ENCODE measurements around the gene STARD9.

The STARD9 gene

GRCh38 chr15:42688301-42688700, 112.9 kb downstream of the STARD9 start:
- Histone ChIP-seq H3K9me3 (ENCODE audit: insufficient read depth, low read depth, low read length) (no peaks in the 10 kb centered on the region), H3K36me3 (ENCODE audit: insufficient read depth, low read depth, low read length) (0 out of 2 replicates have a peak, but pooled peaks cover 6% of the 10 kb centered on the region), H3K27me3 (ENCODE audit: insufficient read depth, low read length) (no peaks in the 10 kb centered on the region), H3K4me3 (ENCODE audit: low read length) (no peak overlapping the region), H3K4me1 (ENCODE audit: insufficient read depth, low read length) (no peaks in the 10 kb centered on the region), H3K27ac (ENCODE audit: low read length) (no peak overlapping the region), H3K9ac (ENCODE audit: low read depth, low read length) (no peak overlapping the region)

- Histone ChIP-seq H3K27me3 (ENCODE audit: insufficient read depth, low read length) (no peaks in the 10 kb centered on the region), H3K27ac (ENCODE audit: low read length) (no peak overlapping the region), H3K9ac (ENCODE audit: low read depth, low read length) (no peak overlapping the region), H3K4me1 (ENCODE audit: insufficient read depth, low read length) (no peaks in the 10 kb centered on the region), H3K9me3 (ENCODE audit: insufficient read depth, low read depth, low read length) (no peaks in the 10 kb centered on the region), H3K36me3 (ENCODE audit: insufficient read depth, low read depth, low read length) (0 out of 2 replicates have a peak, but pooled peaks cover 3% of the 10 kb centered on the region), H3K4me3 (ENCODE audit: low read length) (no peak overlapping the region)
Measured at GRCh38 chr15:42691308-42691707, 115.9 kb downstream of the STARD9 start.

- 0 out of 2 replicates have a peak, but pooled peaks cover 5% of the 10 kb centered on the region for H3K36me3 ChIP-seq (ENCODE audit: insufficient read depth, low read depth, low read length)
- H3K4me1 ChIP-seq (ENCODE audit: insufficient read depth, low read length) = no peaks in the 10 kb centered on the region
- no peaks in the 10 kb centered on the region for H3K27me3 ChIP-seq (ENCODE audit: insufficient read depth, low read length)
- no peak overlapping the region for H3K9ac ChIP-seq (ENCODE audit: low read depth, low read length)
- H3K27ac ChIP-seq (ENCODE audit: low read length) = no peak overlapping the region
- H3K9me3 ChIP-seq (ENCODE audit: insufficient read depth, low read depth, low read length) = no peaks in the 10 kb centered on the region
- H3K4me3 ChIP-seq (ENCODE audit: low read length) = no peak overlapping the region
Measured at GRCh38 chr15:42691770-42692169, 116.4 kb downstream of the STARD9 start.

- Histone ChIP-seq H3K27ac (ENCODE audit: low read length) (no peak overlapping the region), H3K27me3 (ENCODE audit: insufficient read depth, low read length) (no peaks in the 10 kb centered on the region), H3K4me3 (ENCODE audit: low read length) (no peak overlapping the region), H3K9ac (ENCODE audit: low read depth, low read length) (no peak overlapping the region), H3K9me3 (ENCODE audit: insufficient read depth, low read depth, low read length) (no peaks in the 10 kb centered on the region), H3K36me3 (ENCODE audit: insufficient read depth, low read depth, low read length) (0 out of 2 replicates have a peak, but pooled peaks cover 7% of the 10 kb centered on the region), H3K4me1 (ENCODE audit: insufficient read depth, low read length) (no peaks in the 10 kb centered on the region)
Measured at GRCh38 chr15:42692536-42692935, 117.1 kb downstream of the STARD9 start.

GRCh38 chr15:42692997-42693396, 117.6 kb downstream of the STARD9 start:
- Histone ChIP-seq H3K27me3 (ENCODE audit: insufficient read depth, low read length) (no peaks in the 10 kb centered on the region), H3K4me1 (ENCODE audit: insufficient read depth, low read length) (no peaks in the 10 kb centered on the region), H3K9me3 (ENCODE audit: insufficient read depth, low read depth, low read length) (no peaks in the 10 kb centered on the region), H3K27ac (ENCODE audit: low read length) (no peak overlapping the region), H3K36me3 (ENCODE audit: insufficient read depth, low read depth, low read length) (0 out of 2 replicates have a peak, but pooled peaks cover 7% of the 10 kb centered on the region), H3K4me3 (ENCODE audit: low read length) (no peak overlapping the region), H3K9ac (ENCODE audit: low read depth, low read length) (no peak overlapping the region)

- Histone ChIP-seq H3K27ac (ENCODE audit: low read length) (no peak overlapping the region), H3K9ac (ENCODE audit: low read depth, low read length) (no peak overlapping the region), H3K4me1 (ENCODE audit: insufficient read depth, low read length) (no peaks in the 10 kb centered on the region), H3K9me3 (ENCODE audit: insufficient read depth, low read depth, low read length) (no peaks in the 10 kb centered on the region), H3K27me3 (ENCODE audit: insufficient read depth, low read length) (no peaks in the 10 kb centered on the region), H3K4me3 (ENCODE audit: low read length) (no peak overlapping the region), H3K36me3 (ENCODE audit: insufficient read depth, low read depth, low read length) (0 out of 2 replicates have a peak, but pooled peaks cover 7% of the 10 kb centered on the region)
Measured at GRCh38 chr15:42693496-42693895, 118.1 kb downstream of the STARD9 start.

GRCh38 chr15:42693942-42694341, 118.5 kb downstream of the STARD9 start:
- H3K27ac ChIP-seq (ENCODE audit: low read length) = no peak overlapping the region
- no peaks in the 10 kb centered on the region for H3K27me3 ChIP-seq (ENCODE audit: insufficient read depth, low read length)
- no peaks in the 10 kb centered on the region for H3K9me3 ChIP-seq (ENCODE audit: insufficient read depth, low read depth, low read length)
- H3K4me1 ChIP-seq (ENCODE audit: insufficient read depth, low read length) = no peaks in the 10 kb centered on the region
- no peak overlapping the region for H3K9ac ChIP-seq (ENCODE audit: low read depth, low read length)
- no peak overlapping the region for H3K4me3 ChIP-seq (ENCODE audit: low read length)
- 0 out of 2 replicates have a peak, but pooled peaks cover 7% of the 10 kb centered on the region for H3K36me3 ChIP-seq (ENCODE audit: insufficient read depth, low read depth, low read length)

GRCh38 chr15:42694398-42694797, 119.0 kb downstream of the STARD9 start:
- no peaks in the 10 kb centered on the region for H3K9me3 ChIP-seq (ENCODE audit: insufficient read depth, low read depth, low read length)
- no peaks in the 10 kb centered on the region for H3K27me3 ChIP-seq (ENCODE audit: insufficient read depth, low read length)
- no peaks in the 10 kb centered on the region for H3K4me1 ChIP-seq (ENCODE audit: insufficient read depth, low read length)
- no peak overlapping the region for H3K4me3 ChIP-seq (ENCODE audit: low read length)
- H3K36me3 ChIP-seq (ENCODE audit: insufficient read depth, low read depth, low read length) = 0 out of 2 replicates have a peak, but pooled peaks cover 7% of the 10 kb centered on the region
- H3K9ac ChIP-seq (ENCODE audit: low read depth, low read length) = no peak overlapping the region
- H3K27ac ChIP-seq (ENCODE audit: low read length) = no peak overlapping the region

GRCh38 chr15:42695527-42696071, 120.2 kb downstream of the STARD9 start:
- H3K36me3 ChIP-seq (ENCODE audit: insufficient read depth, low read depth, low read length) = 0 out of 2 replicates have a peak, but pooled peaks cover 7% of the 10 kb centered on the region

GRCh38 chr15:42696626-42697025, 121.2 kb downstream of the STARD9 start:
- no peaks in the 10 kb centered on the region for H3K27me3 ChIP-seq (ENCODE audit: insufficient read depth, low read length)
- H3K9me3 ChIP-seq (ENCODE audit: insufficient read depth, low read depth, low read length) = no peaks in the 10 kb centered on the region
- 0 out of 2 replicates have a peak, but pooled peaks cover 7% of the 10 kb centered on the region for H3K36me3 ChIP-seq (ENCODE audit: insufficient read depth, low read depth, low read length)
- H3K27ac ChIP-seq (ENCODE audit: low read length) = no peak overlapping the region
- H3K4me3 ChIP-seq (ENCODE audit: low read length) = no peak overlapping the region
- no peak overlapping the region for H3K9ac ChIP-seq (ENCODE audit: low read depth, low read length)
- H3K4me1 ChIP-seq (ENCODE audit: insufficient read depth, low read length) = no peaks in the 10 kb centered on the region

More at GRCh38 chr15:42695527-42696071, 120.2 kb downstream of the STARD9 start:
- no peaks in the 10 kb centered on the region for H3K27me3 ChIP-seq (ENCODE audit: insufficient read depth, low read length)
- no peak overlapping the region for H3K27ac ChIP-seq (ENCODE audit: low read length)
- no peaks in the 10 kb centered on the region for H3K4me1 ChIP-seq (ENCODE audit: insufficient read depth, low read length)
- no peak overlapping the region for H3K4me3 ChIP-seq (ENCODE audit: low read length)
- no peak overlapping the region for H3K9ac ChIP-seq (ENCODE audit: low read depth, low read length)
- H3K9me3 ChIP-seq (ENCODE audit: insufficient read depth, low read depth, low read length) = no peaks in the 10 kb centered on the region

- Histone ChIP-seq H3K4me1 (ENCODE audit: insufficient read depth, low read length) (no peaks in the 10 kb centered on the region), H3K9me3 (ENCODE audit: insufficient read depth, low read depth, low read length) (no peaks in the 10 kb centered on the region), H3K27ac (ENCODE audit: low read length) (no peak overlapping the region), H3K27me3 (ENCODE audit: insufficient read depth, low read length) (no peaks in the 10 kb centered on the region), H3K4me3 (ENCODE audit: low read length) (no peak overlapping the region), H3K36me3 (ENCODE audit: insufficient read depth, low read depth, low read length) (no peaks in the 10 kb centered on the region), H3K9ac (ENCODE audit: low read depth, low read length) (no peak overlapping the region)
Measured at GRCh38 chr15:42704492-42704926, 129.1 kb downstream of the STARD9 start.

- Histone ChIP-seq H3K4me3 (ENCODE audit: low read length) (no peak overlapping the region), H3K36me3 (ENCODE audit: insufficient read depth, low read depth, low read length) (no peaks in the 10 kb centered on the region), H3K4me1 (ENCODE audit: insufficient read depth, low read length) (no peaks in the 10 kb centered on the region), H3K9me3 (ENCODE audit: insufficient read depth, low read depth, low read length) (no peaks in the 10 kb centered on the region), H3K27me3 (ENCODE audit: insufficient read depth, low read length) (no peaks in the 10 kb centered on the region), H3K9ac (ENCODE audit: low read depth, low read length) (no peak overlapping the region), H3K27ac (ENCODE audit: low read length) (no peak overlapping the region)
Measured at GRCh38 chr15:42705336-42705735, 129.9 kb downstream of the STARD9 start.

Data from iPS-20b (cell line).